ENCODE results near the gene OGG1.
A peak's percentile ranks its signal among the peaks of the same experiment; 100 is the strongest.

Gene OGG1

DNA sequence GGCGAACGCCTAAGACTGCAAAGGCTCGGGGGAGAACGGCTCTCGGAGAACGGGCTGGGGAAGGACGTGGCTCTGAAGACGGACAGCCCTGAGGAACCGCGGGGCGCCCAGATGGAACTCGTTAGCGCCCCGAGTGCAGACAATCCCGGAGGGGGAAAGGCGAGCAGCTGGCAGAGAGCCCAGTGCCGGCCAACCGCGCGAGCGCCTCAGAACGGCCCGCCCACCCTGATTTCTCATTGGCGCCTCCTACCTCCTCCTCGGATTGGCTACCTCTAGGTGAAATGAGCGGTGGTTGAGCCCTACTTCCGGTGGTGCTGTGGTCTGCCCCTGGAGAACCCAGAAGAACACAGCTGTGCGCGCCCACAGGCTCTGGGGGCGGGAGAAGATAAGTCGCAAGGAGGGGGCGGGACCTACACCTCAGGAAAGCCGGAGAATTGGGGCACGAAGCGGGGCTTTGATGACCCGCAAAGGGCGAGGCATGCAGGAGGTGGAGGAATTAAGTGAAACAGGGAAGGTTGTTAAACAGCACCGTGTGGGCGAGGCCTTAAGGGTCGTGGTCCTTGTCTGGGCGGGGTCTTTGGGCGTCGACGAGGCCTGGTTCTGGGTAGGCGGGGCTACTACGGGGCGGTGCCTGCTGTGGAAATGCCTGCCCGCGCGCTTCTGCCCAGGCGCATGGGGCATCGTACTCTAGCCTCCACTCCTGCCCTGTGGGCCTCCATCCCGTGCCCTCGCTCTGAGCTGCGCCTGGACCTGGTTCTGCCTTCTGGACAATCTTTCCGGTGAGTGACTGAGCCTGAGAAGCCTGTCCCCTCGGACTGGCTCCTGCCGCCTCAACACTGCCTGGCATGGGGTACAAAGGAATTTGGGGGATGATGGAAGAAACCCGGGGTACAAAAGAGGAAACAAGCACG lies at the start of gene OGG1:
TSS of gene OGG1 (plus strand) at position 308 of the 911 bp plus-strand sequence. CDS start at position 643, 335 bp downstream.
- peak; percentile 92 to 96 (median 94) for DNase-seq (ENCODE audit: low read depth in 2 of 3, low spot score in 1 of 3)

DNA sequence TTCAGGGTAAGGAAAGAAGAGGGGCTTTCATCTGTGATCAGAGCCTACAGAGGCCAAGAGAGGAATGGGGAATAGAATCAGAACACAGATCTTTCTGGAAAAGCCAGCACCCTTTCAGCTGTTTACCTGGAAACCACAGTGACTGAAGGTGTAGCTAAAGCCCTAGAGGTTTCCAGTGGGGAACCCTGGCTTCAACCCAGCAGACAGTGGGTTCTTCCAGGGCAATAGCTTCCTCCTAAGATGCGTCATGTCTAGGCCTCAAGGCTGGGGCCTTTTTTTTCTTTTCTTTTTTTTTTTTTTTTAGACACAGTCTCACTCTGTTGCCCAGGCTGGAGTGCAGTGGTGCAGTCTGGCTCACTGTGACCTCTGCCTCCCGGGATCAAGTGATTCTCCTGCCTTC lies 49.2 kb upstream of the OGG1 start:
- no peak for DNase-seq (ENCODE audit: low read depth in 2 of 3, low spot score in 1 of 3)

DNA sequence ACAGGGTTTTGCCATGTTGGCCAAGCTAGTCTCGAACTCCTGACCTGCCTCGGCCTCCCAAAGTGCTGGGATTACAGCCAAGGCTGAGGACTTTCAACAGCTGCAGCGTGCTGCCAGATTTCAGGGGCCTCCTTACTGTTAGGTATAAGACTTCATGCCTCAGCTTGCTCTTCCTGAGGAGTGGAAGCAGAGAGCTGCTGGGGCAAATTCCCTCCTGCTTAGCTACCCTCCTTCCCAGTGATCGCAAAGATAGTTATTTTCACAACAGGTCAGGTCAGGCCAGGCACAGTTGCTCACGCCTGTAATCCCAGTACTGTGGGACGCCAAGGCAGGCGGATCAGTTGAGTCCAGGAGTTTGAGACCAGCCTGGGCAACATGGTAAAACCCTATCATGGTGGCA lies 48.7 kb upstream of the OGG1 start:
- no peak for DNase-seq (ENCODE audit: low read depth in 2 of 3, low spot score in 1 of 3)

DNA sequence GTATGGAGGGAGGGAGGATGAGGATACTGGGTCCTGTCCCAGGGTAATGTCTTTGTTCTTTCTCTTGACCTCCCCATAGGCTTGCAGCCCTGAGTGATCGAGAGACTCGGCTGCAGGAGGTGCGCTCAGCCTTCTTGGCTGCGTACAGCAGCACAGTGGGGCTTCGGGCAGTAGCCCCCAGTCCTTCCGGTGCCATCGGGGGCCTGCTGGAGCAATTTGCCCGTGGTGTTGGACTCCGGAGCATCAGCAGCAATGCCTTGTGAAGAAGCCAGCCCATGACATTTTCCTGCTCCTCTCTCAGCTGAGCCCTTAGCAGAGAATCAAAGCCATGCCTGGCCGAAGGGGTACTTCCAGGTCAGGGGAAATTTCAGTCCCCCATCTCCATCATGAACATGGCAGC lies 48.0 kb upstream of the OGG1 start:
- DNase-seq (ENCODE audit: low read depth in 2 of 3, low spot score in 1 of 3): no peak

DNA sequence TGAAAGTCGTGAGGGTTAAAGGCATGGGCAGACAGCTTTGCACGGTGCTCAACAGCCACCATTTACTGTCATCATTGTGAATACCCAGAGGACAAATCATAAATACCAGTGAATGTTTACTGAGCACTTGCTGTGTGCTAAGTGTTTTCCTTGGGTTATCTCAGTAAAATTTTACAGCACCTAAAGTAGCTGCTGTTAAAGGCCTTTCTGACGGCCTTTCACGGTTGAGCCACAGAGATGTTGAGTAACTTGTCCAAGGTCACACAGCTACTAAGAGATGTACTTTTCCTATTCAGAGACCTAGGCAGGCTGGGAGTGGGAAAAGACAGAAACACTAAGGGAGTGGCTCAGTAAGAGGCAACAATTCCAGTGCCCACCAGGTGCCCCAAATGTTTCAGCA lies 46.5 kb upstream of the OGG1 start:
- DNase-seq (ENCODE audit: low read depth in 2 of 3, low spot score in 1 of 3): no peak

DNA sequence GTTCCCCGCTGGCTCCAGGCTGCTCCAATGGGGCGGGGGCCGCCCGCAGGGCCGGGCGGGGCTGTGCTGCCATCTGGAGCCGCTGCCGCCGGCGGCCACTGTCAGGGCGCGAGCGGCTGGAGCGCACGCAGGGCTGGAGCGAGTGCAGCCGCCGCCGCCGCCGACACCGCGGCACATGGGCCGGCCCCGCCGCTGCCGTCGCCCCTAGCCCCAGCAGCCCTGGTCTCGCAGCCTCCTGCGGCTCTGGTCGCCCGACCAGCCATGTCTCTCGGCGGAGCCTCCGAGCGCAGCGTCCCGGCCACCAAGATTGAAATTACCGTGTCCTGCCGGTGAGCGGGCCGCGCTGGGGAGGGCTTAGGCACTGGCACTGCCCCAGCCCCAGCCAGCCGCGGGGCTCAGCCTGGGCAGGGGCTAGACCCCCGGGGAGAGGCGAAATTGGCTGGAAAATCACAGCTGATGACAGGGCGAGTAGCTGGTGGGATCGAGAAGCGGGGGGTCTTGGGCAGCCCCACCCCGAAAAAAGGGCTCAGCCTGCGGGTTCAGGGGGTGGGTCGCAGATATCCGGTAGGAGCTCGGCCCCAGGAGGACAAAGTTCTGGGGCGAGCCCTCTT lies 45.9 kb upstream of the OGG1 start, which contains the start of gene CPNE9:
TSS of gene CPNE9 (plus strand) at position 98 of the 611 bp plus-strand sequence. CDS start at position 262, 164 bp downstream.
- DNase-seq (ENCODE audit: low read depth in 2 of 3, low spot score in 1 of 3): no peak

DNA sequence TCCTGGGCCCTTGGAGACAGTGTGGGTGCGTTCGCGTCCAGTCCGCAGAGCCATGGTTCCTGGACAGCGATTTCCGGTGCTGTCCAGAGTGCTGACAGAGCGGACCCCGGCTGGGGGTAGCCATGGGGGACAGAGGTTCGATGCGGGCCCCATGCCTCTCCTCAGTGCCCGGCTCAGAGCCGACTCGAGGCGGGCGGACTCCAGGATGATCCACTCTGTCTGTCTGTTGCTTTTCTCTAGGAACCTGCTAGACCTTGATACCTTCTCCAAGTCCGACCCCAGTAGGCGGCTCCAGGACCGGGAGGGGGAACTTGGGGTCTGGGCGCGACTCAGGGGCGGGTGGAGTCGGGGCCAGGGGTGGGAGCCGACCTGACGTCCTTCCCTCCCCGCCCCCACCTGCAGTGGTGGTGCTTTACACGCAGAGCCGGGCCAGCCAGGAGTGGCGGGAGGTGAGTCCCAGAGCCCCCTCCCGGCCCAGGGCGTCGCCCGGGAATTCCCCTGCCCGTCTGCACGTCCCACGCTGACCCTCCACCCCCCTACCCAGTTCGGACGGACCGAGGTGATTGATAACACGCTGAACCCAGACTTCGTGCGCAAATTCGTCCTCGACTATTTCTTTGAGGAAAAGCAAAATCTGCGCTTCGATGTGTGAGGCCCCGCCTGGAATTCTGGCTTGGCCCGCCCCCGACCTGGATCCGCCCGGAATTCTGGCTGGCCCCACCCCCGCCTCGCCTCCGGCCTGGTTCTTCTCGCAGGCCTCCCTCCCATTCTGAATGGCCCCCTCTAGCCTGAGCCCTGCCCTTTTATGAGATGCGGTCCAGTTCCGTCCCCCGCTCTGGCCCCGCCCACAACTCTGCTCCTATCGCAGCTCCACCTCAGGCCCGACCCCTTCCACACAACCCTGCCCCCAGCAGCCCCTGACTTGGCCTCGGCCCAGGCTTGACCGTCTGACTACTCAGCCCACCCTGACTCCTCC lies 45.1 kb upstream of the OGG1 start:
- peak in 1 of 3 donors; percentile 14 for DNase-seq (ENCODE audit: low read depth in 2 of 3, low spot score in 1 of 3)

DNA sequence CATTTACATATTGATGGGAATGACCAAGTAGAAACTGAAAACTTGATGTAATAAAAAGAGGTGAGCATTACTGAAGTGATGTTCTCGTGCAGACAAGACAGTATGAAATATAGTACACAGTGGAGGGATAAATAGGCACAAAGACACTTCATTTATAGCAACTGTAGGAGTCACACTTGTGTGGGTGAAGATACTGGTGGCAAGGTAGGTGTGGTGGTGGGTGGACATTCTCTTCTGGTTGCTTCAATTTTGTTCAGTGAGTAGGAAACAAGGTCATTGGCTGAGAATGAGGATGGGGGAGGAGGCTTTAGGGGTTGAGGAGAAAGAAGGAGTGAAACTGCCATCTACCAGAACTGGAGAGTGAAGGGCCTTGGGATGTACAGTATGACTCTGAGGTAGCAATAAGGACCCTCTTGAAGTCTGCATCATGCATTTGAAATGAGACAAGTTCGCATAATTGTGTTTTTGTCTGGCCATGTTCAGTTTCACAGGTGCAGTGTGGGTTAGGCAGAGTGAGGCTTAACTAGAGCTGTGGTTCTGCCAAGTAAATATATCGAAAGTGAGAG lies 39.5 kb upstream of the OGG1 start:
- DNase-seq (ENCODE audit: low read depth in 2 of 3, low spot score in 1 of 3): no peak

DNA sequence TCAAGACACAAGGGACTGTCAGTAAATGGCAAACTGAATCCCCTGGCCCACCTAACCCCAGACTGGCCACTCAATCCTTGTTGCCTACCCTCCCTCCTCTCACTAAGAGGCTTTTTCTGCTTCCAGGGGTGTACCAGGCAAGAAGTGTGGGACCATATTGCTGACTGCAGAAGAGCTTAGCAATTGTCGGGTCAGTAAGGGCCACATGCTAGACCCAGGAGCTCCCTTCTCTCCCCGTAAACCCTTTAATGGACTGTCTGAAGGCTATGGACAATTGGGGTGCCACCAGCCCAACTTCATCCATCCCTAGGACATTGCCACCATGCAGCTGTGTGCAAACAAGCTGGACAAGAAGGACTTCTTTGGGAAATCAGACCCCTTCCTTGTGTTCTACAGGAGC lies 37.3 kb upstream of the OGG1 start:
- DNase-seq (ENCODE audit: low read depth in 2 of 3, low spot score in 1 of 3): no peak

DNA sequence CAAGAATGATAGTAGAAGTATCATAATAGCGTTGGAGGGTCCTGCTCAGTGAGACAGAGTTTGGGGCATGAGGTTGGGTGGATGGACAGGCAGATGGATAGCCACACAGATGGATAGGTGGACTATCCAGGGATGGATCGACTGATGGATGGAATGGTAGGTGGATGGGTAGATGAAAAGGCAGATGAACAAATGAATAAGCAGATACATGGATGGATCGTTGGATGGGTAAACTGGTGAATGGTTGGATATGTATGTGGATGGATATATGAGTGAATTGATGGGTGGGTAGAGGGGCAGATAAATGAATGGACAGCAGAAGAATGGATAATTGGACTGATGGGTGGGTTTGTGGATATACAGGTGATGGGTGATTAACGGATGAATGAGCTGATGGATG lies 36.6 kb upstream of the OGG1 start:
- no peak for DNase-seq (ENCODE audit: low read depth in 2 of 3, low spot score in 1 of 3)

DNA sequence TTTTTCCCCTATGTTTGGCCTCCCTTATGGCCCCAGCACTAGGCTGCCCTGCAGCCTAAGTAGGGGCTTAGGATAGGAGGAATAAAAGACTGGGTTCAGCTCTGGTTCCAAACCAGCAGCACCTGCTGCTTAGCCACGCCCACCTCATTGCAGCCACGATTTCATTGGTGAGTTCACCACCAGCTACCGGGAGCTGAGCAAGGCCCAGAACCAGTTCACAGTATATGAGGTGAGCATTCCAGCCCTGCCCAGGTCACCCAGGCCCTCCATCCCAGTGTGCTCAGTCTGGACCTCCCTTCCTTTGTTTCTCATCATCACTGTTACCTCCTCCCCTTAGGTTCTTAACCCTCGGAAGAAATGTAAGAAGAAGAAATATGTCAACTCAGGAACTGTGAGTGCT lies 34.6 kb upstream of the OGG1 start:
- DNase-seq (ENCODE audit: low read depth in 2 of 3, low spot score in 1 of 3): no peak

DNA sequence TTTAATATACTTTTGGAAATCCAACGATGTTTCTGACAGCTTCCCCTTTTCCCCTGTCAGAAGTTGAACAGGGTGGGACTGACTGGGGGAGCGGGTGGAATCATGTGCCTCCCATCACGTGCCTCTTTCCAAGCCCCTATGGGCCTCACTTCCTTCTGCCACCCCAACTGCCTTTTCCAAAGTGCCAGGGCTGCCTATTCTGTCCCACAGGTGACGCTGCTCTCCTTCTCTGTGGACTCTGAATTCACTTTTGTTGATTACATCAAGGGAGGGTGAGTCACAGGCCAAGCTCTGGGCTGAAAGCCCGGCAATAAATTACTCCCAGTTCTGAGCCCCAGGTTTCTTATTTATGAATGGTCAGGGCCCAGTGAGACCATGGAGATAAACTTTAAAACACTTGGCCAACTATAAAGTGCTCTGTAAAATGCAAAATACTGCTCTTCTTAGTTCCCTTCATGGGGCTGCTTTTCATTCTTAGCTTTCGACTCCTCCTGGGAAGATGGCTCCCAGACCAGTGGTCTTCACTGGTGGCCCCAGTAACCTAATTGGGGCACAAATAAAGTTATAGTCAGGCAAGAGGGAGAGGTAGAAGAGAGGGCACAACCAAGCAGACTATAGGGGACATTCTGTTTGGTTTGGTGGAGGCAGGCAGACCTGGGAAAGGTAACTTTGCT lies 33.9 kb upstream of the OGG1 start:
- DNase-seq (ENCODE audit: low read depth in 2 of 3, low spot score in 1 of 3): peak in 2 of 3 donors; percentile 28 to 40

DNA sequence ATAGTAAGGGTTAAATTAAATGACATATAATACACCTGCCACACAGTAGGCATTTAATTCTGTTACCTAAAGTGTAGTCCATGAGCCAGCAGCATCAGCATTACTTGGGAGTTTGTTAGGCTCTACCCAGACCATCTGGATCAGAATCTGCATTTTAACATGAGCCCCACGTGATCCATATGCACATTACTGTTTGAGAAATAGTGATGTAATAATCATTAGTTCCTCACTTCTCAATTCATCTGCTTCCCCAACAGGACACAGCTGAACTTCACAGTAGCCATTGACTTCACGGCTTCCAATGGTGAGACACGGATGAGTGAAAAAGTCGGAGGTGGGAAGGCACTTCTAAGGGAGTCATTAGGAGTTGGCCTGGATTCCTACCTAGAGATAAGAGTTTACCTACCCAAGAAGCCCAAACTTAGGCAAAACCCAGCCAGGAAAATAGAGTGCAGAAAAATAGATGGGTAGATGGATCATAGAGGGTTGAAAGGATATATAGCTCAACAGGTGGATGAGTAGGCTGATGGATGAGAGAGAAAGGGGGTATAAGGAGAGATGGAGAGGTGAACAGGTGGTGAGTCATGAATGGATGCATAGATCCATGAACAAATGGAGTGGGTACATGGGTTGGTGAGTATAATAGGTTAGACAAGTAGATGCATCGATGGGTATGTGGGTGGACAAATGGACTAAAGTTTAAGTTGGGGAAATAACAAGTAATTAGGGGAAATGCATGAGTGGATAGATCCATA lies 32.8 kb upstream of the OGG1 start:
- no peak for DNase-seq (ENCODE audit: low read depth in 2 of 3, low spot score in 1 of 3)

DNA sequence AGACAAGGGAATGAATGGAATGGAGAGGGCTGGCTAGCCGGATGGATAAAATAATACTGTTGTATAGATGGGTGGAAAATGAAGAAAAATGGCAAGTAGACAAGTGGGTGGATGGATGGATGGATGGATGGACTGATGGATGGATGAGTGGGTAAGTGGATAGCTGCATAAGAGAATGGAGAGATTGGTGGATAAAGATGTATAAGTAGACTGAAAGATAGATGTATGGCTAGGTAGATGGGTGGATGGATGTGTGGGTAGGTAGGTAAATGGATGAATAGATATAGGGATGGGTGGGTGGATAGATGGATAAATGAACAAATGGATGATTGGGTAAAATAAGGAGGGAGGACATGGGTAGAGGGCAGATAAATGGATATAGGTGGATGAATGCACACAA lies 32.2 kb upstream of the OGG1 start:
- DNase-seq (ENCODE audit: low read depth in 2 of 3, low spot score in 1 of 3): no peak

DNA sequence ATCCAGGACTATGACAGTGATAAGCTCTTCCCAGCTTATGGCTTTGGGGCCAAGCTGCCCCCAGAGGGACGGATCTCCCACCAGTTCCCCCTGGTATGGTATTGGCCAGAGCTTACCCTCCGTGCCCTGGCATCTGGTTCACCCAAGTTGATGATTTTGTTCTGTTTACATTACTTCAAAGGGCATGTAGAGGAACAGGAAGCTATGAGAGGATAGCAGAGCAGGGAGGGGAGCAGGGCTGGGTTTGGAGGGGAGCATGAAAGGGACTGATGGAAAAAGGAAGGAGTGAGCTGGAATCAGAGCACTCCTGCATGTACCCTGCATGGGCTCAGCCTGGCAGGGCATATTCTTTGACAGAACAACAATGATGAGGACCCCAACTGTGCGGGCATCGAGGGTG lies 31.6 kb upstream of the OGG1 start:
- no peak for DNase-seq (ENCODE audit: low read depth in 2 of 3, low spot score in 1 of 3)

DNA sequence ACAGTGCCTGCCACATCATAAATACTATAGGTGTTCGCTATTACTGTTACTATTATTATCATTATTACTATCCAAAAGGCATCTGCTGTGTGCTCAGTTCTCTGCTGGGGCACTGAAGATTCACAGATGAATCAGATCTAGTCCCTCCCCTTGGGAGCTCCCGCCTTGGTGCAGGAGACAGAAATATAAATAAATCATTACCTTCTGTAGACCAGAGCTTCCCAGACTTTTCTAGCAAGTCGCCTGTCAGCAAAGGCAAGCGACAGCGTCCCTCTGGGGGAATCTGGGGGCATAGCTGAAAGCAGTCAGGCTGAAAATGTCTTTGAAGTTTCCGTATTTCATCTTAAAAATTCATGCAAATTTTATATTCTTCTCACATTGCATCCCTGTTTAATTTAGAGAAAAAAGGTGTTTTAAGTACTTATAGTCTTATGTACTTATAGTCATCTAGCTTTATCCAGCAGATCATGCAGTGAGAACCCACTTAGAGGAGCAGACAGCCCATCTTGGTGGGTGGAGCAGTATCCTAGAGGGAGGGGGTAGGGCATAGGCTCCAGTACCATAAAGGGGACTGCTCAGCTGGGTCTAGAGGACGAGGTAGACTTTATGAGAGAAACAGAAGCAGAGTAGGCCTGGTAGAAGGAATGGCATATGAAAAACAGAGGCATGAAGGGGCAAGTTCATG lies 28.6 kb upstream of the OGG1 start:
- DNase-seq (ENCODE audit: low read depth in 2 of 3, low spot score in 1 of 3): no peak

DNA sequence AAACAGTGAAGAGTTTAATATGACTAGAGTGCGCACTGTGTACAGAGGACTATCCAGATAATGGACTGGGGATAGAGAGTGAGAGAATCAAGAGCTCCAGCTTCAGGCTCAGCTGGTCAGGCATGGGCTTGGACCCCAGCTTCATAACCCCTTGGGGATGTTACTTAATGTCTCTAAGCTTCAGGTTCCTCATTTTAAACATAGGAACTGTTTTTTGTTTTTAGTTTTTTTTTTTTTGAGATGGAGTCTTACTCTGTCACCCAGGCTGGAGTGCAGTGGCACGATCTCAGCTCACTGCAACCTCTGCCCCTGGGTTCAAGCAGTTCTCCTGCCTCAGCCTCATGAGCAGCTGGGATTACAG lies 28.1 kb upstream of the OGG1 start:
- no peak for DNase-seq (ENCODE audit: low read depth in 2 of 3, low spot score in 1 of 3)

DNA sequence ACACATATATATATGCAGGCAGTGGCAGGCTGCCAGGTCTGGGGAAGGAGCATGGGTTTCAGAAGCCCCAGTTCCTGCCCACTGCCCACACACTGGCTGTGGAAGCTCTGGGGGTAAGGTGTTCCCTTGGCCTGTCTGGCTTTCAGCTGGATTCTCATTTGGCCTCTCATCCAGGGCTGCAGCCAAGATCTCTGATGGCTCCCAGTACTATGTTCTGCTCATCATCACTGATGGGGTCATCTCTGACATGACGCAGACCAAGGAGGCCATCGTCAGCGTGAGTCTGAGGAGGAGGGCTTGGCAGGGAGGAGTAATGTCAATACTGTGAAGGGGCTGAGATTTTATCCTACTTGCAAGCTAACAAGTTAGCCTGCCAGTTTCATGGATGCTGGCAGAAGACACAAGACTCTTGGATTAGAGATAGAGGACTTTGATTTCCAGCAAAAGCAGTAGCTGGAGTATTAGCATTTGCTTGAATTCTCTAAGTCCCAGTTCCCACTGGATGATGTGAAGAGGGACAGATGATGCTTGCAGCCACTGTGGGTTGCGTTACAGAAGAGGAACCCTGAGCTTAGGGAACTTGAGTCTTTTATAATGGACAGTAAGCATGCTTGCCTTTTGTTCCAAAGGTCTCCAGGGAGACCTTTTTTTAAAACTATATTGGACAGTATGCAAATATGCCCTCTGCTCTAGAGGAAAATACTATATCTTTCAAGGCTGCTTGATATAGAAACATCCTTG lies 23.8 kb upstream of the OGG1 start:
- DNase-seq (ENCODE audit: low read depth in 2 of 3, low spot score in 1 of 3): no peak

All from stimulated activated CD4-positive, alpha-beta T cell treated with anti-CD3 and anti-CD28 coated beads, Interleukin-12 subunit alpha, Interleukin-12 subunit beta, amount 100 ng/mL, for 48 hours (primary cell).